K562 (cell line): ENCODE data around the gene DENND1A. TPM values are rescaled to one million over a fixed set of nuclear protein-coding genes. Genes with fewer than 3 reads are reported as not detected.

ENCODE experiments used
- ADNP ChIP-seq: fragments of 200-800 bp; sonication (Bioruptor generic); IDR thresholded peaks from 2 replicates; pipeline ENCODE4 v1.6.1; 2016; ENCODE audit warnings: missing genetic modification characterization, missing compliant biosample characterization
- ATF1 ChIP-seq, 2 experiments: fragments of 450-650 bp in 1 of 2; IDR thresholded peaks; 2 replicates each; pipeline ENCODE4 v1.6.1; 2016; ENCODE audit warnings: missing compliant biosample characterization in 1 of 2, missing genetic modification characterization in 1 of 2
- BACH1 ChIP-seq: fragments of 200-800 bp; sonication (Bioruptor generic); IDR thresholded peaks from 2 replicates; pipeline ENCODE4 v1.6.1; 2016; ENCODE audit warnings: missing genetic modification characterization, missing compliant biosample characterization
- BCOR ChIP-seq: fragments of 450-650 bp; IDR thresholded peaks from 2 replicates; pipeline ENCODE4 v1.6.1; 2016
- CSDE1 ChIP-seq, 2 experiments: fragments of 450-650 bp; IDR thresholded peaks; 2 replicates each; pipeline ENCODE4 v1.6.1; 2016; ENCODE audit warnings: mild to moderate bottlenecking in 1 of 2
- FOXK1 ChIP-seq: sonication (generic); formaldehyde crosslinking; IDR thresholded peaks from 2 replicates; pipeline ENCODE4 v1.8.0; 2022; ENCODE audit warnings: missing genetic modification reagents, mild to moderate bottlenecking, borderline replicate concordance
- KDM1A ChIP-seq, 2 experiments: fragments of 450-650 bp; IDR thresholded peaks; 2 replicates each; pipeline ENCODE4 v1.6.1; 2016; ENCODE audit warnings: mild to moderate bottlenecking in 2 of 2
- RBM25 ChIP-seq: fragments of 200-400 bp; formaldehyde crosslinking; IDR thresholded peaks from 2 replicates; pipeline ENCODE4 v1.6.1; 2018; ENCODE audit warnings: low read length, low read depth, moderate library complexity; ENCODE audit not compliant: severe bottlenecking
- SMARCA5 ChIP-seq: fragments of 450-650 bp; IDR thresholded peaks from 2 replicates; pipeline ENCODE4 v1.6.1; 2016
- polyA plus RNA-seq, 8 experiments: library from polyadenylated mRNA; depleted of rRNA in 4 of 8; stranded (reverse) in 5 of 8; unstranded in 3 of 8; fragments of >200 nt; fragmentation: Nextera tagmentation in 2 of 8; fragmentation: Illumina TruSeq in 1 of 8; extraction: Ambion mirVana in 2 of 8; extraction: Trizol in 1 of 8; gene quantifications; 2 replicates each; pipeline versions ENCODE4 v1.2.1 to v1.2.3, GENCODE V29; 2011 to 2014; ENCODE audit warnings: inconsistent platforms in 1 of 8, missing spikeins in 1 of 8
- total RNA-seq, 7 experiments: library from RNA; depleted of rRNA in 6 of 7; stranded (reverse); fragments of >200 nt in 6 of 7; fragmentation: Illumina TruSeq in 2 of 7; extraction: Trizol in 2 of 7; gene quantifications; 2 replicates each; pipeline versions ENCODE4 v1.2.1 to v1.2.3, GENCODE V29; 2011 to 2021; ENCODE audit warnings: low replicate concordance in 1 of 7
- TF ChIP-seq, protein P1 (sequence below), 2 experiments: fragments of 450-650 bp in 1 of 2; sonication (generic) in 1 of 2; formaldehyde crosslinking in 1 of 2; IDR thresholded peaks; 2 replicates each; pipeline versions ENCODE4 v1.7.1 to v1.9.0; 2016 to 2022; ENCODE audit warnings: inconsistent platforms in 1 of 2, mild to moderate bottlenecking in 1 of 2, missing genetic modification reagents in 1 of 2
- TF ChIP-seq, protein P2 (sequence below): fragments of 450-650 bp; IDR thresholded peaks from 2 replicates; pipeline ENCODE4 v1.6.1; 2017; ENCODE audit warnings: antibody characterized with exemption, mild to moderate bottlenecking
- TF ChIP-seq, protein P3 (sequence below): fragments of 450-650 bp; IDR thresholded peaks from 2 replicates; pipeline ENCODE4 v1.6.1; 2016

The DENND1A gene
- total and polyA plus RNA-seq, 9 of the 15 experiments (the other 6 are each of a cell fraction or from before 2014, with no cell fraction given), result 7.6 to 29.5 (median 15.7) TPM

DNA sequence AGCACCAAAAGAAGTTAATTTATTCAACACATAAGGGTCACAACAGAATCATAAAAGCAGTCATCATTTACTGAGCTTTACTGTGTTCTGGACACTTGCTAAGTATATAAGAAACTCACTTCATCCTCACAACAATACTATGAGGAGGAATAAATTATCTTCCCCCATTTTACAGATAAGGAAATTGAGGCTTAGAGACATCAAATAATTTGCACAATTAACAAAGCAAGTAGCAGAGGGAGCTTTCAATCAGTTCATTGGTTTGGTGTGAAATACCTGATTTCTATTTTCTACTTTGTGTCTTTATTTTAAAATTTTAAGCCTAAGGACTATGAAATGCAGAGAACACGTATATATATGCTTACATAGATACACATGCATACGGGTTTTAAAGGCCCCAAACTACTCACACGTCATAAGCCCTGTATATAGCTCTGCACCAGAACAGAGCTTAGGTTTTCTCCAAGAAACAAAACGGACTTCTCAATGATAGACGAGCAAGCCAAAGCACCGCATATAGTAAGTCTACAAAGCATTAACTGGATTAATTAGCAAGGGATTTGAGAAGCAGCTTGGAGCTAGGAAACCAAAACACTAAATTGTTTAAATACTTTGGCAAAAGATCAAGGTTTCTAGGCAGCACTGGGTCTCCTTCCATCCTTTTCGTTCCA lies 95.6 kb downstream of the DENND1A start (continued):
- TF ChIP-seq, protein P1, sequence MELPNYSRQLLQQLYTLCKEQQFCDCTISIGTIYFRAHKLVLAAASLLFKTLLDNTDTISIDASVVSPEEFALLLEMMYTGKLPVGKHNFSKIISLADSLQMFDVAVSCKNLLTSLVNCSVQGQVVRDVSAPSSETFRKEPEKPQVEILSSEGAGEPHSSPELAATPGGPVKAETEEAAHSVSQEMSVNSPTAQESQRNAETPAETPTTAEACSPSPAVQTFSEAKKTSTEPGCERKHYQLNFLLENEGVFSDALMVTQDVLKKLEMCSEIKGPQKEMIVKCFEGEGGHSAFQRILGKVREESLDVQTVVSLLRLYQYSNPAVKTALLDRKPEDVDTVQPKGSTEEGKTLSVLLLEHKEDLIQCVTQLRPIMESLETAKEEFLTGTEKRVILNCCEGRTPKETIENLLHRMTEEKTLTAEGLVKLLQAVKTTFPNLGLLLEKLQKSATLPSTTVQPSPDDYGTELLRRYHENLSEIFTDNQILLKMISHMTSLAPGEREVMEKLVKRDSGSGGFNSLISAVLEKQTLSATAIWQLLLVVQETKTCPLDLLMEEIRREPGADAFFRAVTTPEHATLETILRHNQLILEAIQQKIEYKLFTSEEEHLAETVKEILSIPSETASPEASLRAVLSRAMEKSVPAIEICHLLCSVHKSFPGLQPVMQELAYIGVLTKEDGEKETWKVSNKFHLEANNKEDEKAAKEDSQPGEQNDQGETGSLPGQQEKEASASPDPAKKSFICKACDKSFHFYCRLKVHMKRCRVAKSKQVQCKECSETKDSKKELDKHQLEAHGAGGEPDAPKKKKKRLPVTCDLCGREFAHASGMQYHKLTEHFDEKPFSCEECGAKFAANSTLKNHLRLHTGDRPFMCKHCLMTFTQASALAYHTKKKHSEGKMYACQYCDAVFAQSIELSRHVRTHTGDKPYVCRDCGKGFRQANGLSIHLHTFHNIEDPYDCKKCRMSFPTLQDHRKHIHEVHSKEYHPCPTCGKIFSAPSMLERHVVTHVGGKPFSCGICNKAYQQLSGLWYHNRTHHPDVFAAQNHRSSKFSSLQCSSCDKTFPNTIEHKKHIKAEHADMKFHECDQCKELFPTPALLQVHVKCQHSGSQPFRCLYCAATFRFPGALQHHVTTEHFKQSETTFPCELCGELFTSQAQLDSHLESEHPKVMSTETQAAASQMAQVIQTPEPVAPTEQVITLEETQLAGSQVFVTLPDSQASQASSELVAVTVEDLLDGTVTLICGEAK (IDR thresholded peaks at IDR 0.05), result 0 out of 2 replicates have a peak, but pooled peaks have one; percentile 2
- TF ChIP-seq, protein P1 (CRISPR knock-in tag; IDR thresholded peaks at IDR 0.05), result no peak
- peak; percentile 97 for TF ChIP-seq BCOR
- peak; percentile 94 for TF ChIP-seq RBM25
- TF ChIP-seq, protein P2, sequence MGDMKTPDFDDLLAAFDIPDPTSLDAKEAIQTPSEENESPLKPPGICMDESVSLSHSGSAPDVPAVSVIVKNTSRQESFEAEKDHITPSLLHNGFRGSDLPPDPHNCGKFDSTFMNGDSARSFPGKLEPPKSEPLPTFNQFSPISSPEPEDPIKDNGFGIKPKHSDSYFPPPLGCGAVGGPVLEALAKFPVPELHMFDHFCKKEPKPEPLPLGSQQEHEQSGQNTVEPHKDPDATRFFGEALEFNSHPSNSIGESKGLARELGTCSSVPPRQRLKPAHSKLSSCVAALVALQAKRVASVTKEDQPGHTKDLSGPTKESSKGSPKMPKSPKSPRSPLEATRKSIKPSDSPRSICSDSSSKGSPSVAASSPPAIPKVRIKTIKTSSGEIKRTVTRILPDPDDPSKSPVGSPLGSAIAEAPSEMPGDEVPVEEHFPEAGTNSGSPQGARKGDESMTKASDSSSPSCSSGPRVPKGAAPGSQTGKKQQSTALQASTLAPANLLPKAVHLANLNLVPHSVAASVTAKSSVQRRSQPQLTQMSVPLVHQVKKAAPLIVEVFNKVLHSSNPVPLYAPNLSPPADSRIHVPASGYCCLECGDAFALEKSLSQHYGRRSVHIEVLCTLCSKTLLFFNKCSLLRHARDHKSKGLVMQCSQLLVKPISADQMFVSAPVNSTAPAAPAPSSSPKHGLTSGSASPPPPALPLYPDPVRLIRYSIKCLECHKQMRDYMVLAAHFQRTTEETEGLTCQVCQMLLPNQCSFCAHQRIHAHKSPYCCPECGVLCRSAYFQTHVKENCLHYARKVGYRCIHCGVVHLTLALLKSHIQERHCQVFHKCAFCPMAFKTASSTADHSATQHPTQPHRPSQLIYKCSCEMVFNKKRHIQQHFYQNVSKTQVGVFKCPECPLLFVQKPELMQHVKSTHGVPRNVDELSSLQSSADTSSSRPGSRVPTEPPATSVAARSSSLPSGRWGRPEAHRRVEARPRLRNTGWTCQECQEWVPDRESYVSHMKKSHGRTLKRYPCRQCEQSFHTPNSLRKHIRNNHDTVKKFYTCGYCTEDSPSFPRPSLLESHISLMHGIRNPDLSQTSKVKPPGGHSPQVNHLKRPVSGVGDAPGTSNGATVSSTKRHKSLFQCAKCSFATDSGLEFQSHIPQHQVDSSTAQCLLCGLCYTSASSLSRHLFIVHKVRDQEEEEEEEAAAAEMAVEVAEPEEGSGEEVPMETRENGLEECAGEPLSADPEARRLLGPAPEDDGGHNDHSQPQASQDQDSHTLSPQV, result peak; percentile 13; the same call in 1 of the 2 replicates
- no peak for TF ChIP-seq BACH1 (tag)
- TF ChIP-seq CSDE1 (IDR thresholded peaks at IDR 0.05), result no peak
- TF ChIP-seq KDM1A (IDR thresholded peaks at IDR 0.05), result peak; percentile 39 to 85; a peak in 3 of 4 replicates
- peak; percentile 87 for TF ChIP-seq ADNP (tag)
- TF ChIP-seq, protein P3, sequence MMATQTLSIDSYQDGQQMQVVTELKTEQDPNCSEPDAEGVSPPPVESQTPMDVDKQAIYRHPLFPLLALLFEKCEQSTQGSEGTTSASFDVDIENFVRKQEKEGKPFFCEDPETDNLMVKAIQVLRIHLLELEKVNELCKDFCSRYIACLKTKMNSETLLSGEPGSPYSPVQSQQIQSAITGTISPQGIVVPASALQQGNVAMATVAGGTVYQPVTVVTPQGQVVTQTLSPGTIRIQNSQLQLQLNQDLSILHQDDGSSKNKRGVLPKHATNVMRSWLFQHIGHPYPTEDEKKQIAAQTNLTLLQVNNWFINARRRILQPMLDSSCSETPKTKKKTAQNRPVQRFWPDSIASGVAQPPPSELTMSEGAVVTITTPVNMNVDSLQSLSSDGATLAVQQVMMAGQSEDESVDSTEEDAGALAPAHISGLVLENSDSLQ, result no peak
- TF ChIP-seq FOXK1 (CRISPR knock-in tag), result no peak
- peak; percentile 57; the same call in 1 of the 2 replicates for TF ChIP-seq SMARCA5
- no peak for TF ChIP-seq ATF1 (CRISPR knock-in tag; IDR thresholded peaks at IDR 0.05)
- peak; percentile 32 for TF ChIP-seq ATF1 (tag; IDR thresholded peaks at IDR 0.05)
